Muscle layer of duodenum (tissue), 2 donors: ENCODE results near the gene CLEC3B.

Experiments used
- H3K27ac ChIP-seq: one replicate; pipeline ENCODE4 v1.7.0; 2013; ENCODE audit warnings: mild to moderate bottlenecking, low read length
- H3K27me3 ChIP-seq: one replicate; pipeline ENCODE4 v1.7.0; 2013; ENCODE audit warnings: low read depth, mild to moderate bottlenecking, control low read depth, low read length
- H3K36me3 ChIP-seq, 2 donors: one replicate each; pipeline ENCODE4 v1.7.0; 2013; ENCODE audit warnings: low read length in 2 of 2, control low read depth in 1 of 2, mild to moderate bottlenecking in 1 of 2; ENCODE audit not compliant: insufficient read depth in 2 of 2, control insufficient read depth in 1 of 2
- H3K4me1 ChIP-seq, 2 donors: one replicate each; pipeline ENCODE4 v1.7.0; 2013; ENCODE audit warnings: low read length in 2 of 2, mild to moderate bottlenecking in 2 of 2, control low read depth in 1 of 2, moderate library complexity in 1 of 2; ENCODE audit not compliant: insufficient read depth in 2 of 2, control insufficient read depth in 1 of 2
- H3K4me3 ChIP-seq, 2 donors: one replicate each; pipeline ENCODE4 v1.7.0; 2013; ENCODE audit warnings: low read length in 2 of 2, low read depth in 1 of 2, mild to moderate bottlenecking in 1 of 2
- H3K9me3 ChIP-seq, 2 donors: one replicate each; pipeline ENCODE4 v1.7.0; 2013; ENCODE audit warnings: low read length in 2 of 2, control low read depth in 1 of 2, mild to moderate bottlenecking in 1 of 2; ENCODE audit not compliant: control insufficient read depth in 1 of 2
- donor health status: healthy.

The CLEC3B gene

DNA sequence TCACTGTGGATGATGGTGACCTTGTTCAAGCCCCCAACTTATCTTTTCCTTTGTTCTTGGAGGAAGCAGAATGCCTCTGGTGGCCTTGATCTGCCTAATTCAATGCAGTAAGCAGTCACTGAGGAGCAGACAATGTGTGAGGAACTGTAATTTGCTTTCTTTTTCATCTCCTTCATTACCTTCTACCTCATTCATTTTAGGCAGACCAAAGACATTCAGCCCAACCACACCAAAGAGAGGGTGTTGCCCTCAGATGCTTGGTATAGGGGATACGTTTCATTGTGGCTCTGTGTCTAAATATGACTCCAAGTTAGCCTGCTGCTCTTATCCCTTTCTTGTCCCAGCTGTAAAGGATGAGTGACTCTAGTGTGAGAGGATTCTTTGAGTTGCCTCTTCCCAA is 34.8 kb upstream of the CLEC3B start:
- H3K27ac ChIP-seq = no peak overlapping the region

GRCh38 chr3:44992555-44993470 is 33.3 kb upstream of the CLEC3B start:
- Histone ChIP-seq H3K36me3 (peaks cover 23 to 45% of the 10 kb centered on the region in 2 donors), H3K4me3 (no peak overlapping the region), H3K27ac (no peak overlapping the region), H3K4me1 (peaks cover 0 to 10% of the 10 kb centered on the region in 2 donors), H3K27me3 (no peaks in the 10 kb centered on the region), H3K9me3 (no peaks in the 10 kb centered on the region)

More for the DNA sequence above, 34.8 kb upstream of the CLEC3B start:
- Histone ChIP-seq H3K4me3 (no peak overlapping the region), H3K9me3 (no peaks in the 10 kb centered on the region), H3K36me3 (peaks cover 10 to 34% of the 10 kb centered on the region in 2 donors), H3K4me1 (peaks cover 0 to 10% of the 10 kb centered on the region in 2 donors), H3K27me3 (no peaks in the 10 kb centered on the region)

- Histone ChIP-seq H3K36me3 (peaks cover 25 to 51% of the 10 kb centered on the region in 2 donors), H3K4me1 (peaks cover 0 to 10% of the 10 kb centered on the region in 2 donors), H3K27ac (no peak overlapping the region)
Observed at GRCh38 chr3:44993471-44994205, 32.5 kb upstream of the CLEC3B start.

GRCh38 chr3:44995142-44995770 is 30.8 kb upstream of the CLEC3B start:
- H3K27ac ChIP-seq = no peak overlapping the region
- H3K27me3 ChIP-seq = no peaks in the 10 kb centered on the region
- no peaks in the 10 kb centered on the region for H3K9me3 ChIP-seq
- H3K36me3 ChIP-seq = peaks cover 32 to 52% of the 10 kb centered on the region in 2 donors
- H3K4me1 ChIP-seq = peaks cover 0 to 10% of the 10 kb centered on the region in 2 donors
- H3K4me3 ChIP-seq = no peak overlapping the region

More at GRCh38 chr3:44993471-44994205, 32.5 kb upstream of the CLEC3B start:
- no peaks in the 10 kb centered on the region for H3K27me3 ChIP-seq
- H3K4me3 ChIP-seq = no peak overlapping the region
- H3K9me3 ChIP-seq = no peaks in the 10 kb centered on the region

DNA sequence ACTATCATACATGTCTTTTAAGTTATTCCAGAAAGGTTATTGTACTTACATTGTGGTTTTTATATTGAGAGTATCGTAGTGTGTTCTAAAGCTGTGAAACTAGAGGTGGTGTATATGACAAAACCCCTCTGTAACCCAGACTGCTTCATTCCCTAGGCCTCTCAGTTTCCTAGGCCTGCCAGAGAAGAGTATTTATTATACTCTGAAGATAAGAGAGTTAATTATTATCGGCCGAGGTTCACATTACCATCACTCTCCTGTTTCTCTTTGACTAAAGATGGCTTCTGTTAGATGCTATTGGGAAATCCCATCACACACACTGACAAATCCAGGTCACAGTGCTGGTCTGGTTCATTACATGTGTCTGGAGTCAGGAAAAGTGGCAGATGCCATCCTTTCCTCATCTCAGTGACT is 29.5 kb upstream of the CLEC3B start:
- no peak overlapping the region for H3K27ac ChIP-seq
- H3K4me1 ChIP-seq = peaks cover 0 to 10% of the 10 kb centered on the region in 2 donors
- H3K9me3 ChIP-seq = no peaks in the 10 kb centered on the region
- peaks cover 32 to 48% of the 10 kb centered on the region in 2 donors for H3K36me3 ChIP-seq
- no peaks in the 10 kb centered on the region for H3K27me3 ChIP-seq
- H3K4me3 ChIP-seq = no peak overlapping the region

- no peaks in the 10 kb centered on the region for H3K27me3 ChIP-seq
- peaks cover 37 to 59% of the 10 kb centered on the region in 2 donors for H3K36me3 ChIP-seq
- no peaks in the 10 kb centered on the region for H3K9me3 ChIP-seq
- H3K4me3 ChIP-seq = no peak overlapping the region
- no peak overlapping the region for H3K27ac ChIP-seq
- peaks cover 0 to 10% of the 10 kb centered on the region in 2 donors for H3K4me1 ChIP-seq
Observed at GRCh38 chr3:44999782-45000181, 26.3 kb upstream of the CLEC3B start.

DNA sequence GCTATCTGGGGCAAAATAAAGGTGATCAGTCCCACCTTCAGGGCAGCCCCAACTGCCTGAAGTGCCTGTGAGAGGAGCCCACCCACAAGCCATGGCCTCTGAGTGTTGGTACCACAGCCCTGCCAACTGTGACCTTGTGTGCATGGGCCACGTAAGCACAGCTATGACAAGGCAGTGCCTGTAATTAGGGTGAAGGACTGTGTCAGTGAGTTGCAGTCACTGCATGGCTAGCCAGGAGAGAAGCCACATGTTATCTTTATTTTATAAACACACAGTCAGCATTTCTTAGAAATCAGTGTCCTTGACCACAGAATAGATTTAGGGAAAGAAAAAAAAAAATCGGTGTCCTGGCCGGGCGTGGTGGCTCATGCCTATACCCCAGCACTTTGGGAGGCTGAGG is 25.3 kb upstream of the CLEC3B start:
- Histone ChIP-seq H3K4me3 (no peak overlapping the region), H3K27me3 (no peaks in the 10 kb centered on the region), H3K27ac (no peak overlapping the region), H3K9me3 (peaks cover 0 to 4% of the 10 kb centered on the region in 2 donors), H3K4me1 (peaks cover 0 to 1% of the 10 kb centered on the region in 2 donors), H3K36me3 (peaks cover 47 to 69% of the 10 kb centered on the region in 2 donors)

DNA sequence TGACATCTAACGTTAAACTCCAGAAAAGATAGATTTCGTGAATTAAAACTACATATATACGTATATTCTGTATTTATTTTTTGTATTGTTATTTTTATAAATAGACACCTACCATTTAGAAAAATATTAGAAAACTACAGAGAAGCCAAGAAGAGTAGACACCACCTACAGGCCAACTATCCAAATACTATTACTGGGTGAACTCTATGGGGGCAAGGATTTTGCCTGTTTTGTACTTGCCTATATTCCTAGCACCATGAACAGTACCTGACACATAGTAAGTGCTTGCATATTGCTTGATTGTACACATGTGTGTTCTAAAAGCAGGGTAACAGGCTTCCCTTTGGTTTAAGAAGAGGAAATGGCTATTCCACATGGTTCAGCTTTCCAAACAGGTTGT is 24.4 kb upstream of the CLEC3B start:
- Histone ChIP-seq H3K27me3 (no peaks in the 10 kb centered on the region), H3K4me3 (no peak overlapping the region), H3K27ac (no peak overlapping the region), H3K36me3 (peaks cover 44 to 68% of the 10 kb centered on the region in 2 donors), H3K4me1 (no peaks in the 10 kb centered on the region), H3K9me3 (peaks cover 0 to 4% of the 10 kb centered on the region in 2 donors)

GRCh38 chr3:45002139-45002660 is 23.9 kb upstream of the CLEC3B start:
- Histone ChIP-seq H3K4me3 (no peak overlapping the region), H3K4me1 (no peaks in the 10 kb centered on the region), H3K27me3 (no peaks in the 10 kb centered on the region), H3K9me3 (peaks cover 0 to 4% of the 10 kb centered on the region in 2 donors), H3K36me3 (peaks cover 44 to 67% of the 10 kb centered on the region in 2 donors), H3K27ac (no peak overlapping the region)

- H3K9me3 ChIP-seq = peaks cover 0 to 4% of the 10 kb centered on the region in 2 donors
- H3K27me3 ChIP-seq = no peaks in the 10 kb centered on the region
- no peak overlapping the region for H3K4me3 ChIP-seq
- peaks cover 41 to 68% of the 10 kb centered on the region in 2 donors for H3K36me3 ChIP-seq
- no peaks in the 10 kb centered on the region for H3K4me1 ChIP-seq
- H3K27ac ChIP-seq = no peak overlapping the region
Observed at GRCh38 chr3:45002720-45003119, 23.4 kb upstream of the CLEC3B start.

GRCh38 chr3:45003406-45003805 is 22.7 kb upstream of the CLEC3B start:
- Histone ChIP-seq H3K9me3 (peaks cover 0 to 4% of the 10 kb centered on the region in 2 donors), H3K4me1 (no peaks in the 10 kb centered on the region), H3K4me3 (no peak overlapping the region), H3K36me3 (peaks cover 47 to 64% of the 10 kb centered on the region in 2 donors), H3K27me3 (no peaks in the 10 kb centered on the region), H3K27ac (no peak overlapping the region)
